Skeletal muscle tissue (tissue), 4 donors: Measurements from ENCODE around the gene LRRC27. TPM values are rescaled to one million over a fixed set of nuclear protein-coding genes. Genes with fewer than 3 reads are reported as not detected.
"Not testable (repeated sequence)": the region's sequence is repeated elsewhere in the genome, so short reads cannot be mapped to it uniquely, and the experiment has no call there.

Experiments
- H3K27ac ChIP-seq: one replicate; pipeline ENCODE4 v1.7.0; 2013; ENCODE audit warnings: mild to moderate bottlenecking, low read depth, low read length, inconsistent platforms
- H3K27me3 ChIP-seq, 3 donors: one replicate each; pipeline ENCODE4 v1.7.0; 2013; ENCODE audit warnings: low read length in 3 of 3; ENCODE audit not compliant: control insufficient read depth in 3 of 3, insufficient read depth in 3 of 3
- H3K36me3 ChIP-seq, 3 donors: one replicate each; pipeline ENCODE4 v1.7.0; 2013; ENCODE audit warnings: low read length in 3 of 3; ENCODE audit not compliant: control insufficient read depth in 3 of 3, insufficient read depth in 3 of 3
- H3K4me1 ChIP-seq, 3 donors: one replicate each; pipeline ENCODE4 v1.7.0; 2013; ENCODE audit warnings: low read length in 3 of 3, mild to moderate bottlenecking in 3 of 3; ENCODE audit not compliant: control insufficient read depth in 3 of 3, insufficient read depth in 3 of 3
- H3K4me3 ChIP-seq, 3 donors: one replicate each; pipeline ENCODE4 v1.7.0; 2013; ENCODE audit warnings: low read length in 3 of 3
- H3K9ac ChIP-seq, 3 donors: one replicate each; pipeline ENCODE4 v1.7.0; 2013; ENCODE audit warnings: low read length in 3 of 3, mild to moderate bottlenecking in 3 of 3, moderate library complexity in 2 of 3, low read depth in 1 of 3
- H3K9me3 ChIP-seq, 3 donors: one replicate each; pipeline ENCODE4 v1.7.0; 2013; ENCODE audit warnings: low read length in 3 of 3; ENCODE audit not compliant: control insufficient read depth in 3 of 3
- total RNA-seq: library from RNA; depleted of rRNA; stranded (reverse); fragments of >200 nt; gene quantifications from one replicate; pipeline ENCODE4 v1.2.3, GENCODE V29; 2014
- donor health status: Osteomylitis.

LRRC27 gene
- total RNA-seq, 1 donor from 2014 or later: 2.6 TPM

DNA sequence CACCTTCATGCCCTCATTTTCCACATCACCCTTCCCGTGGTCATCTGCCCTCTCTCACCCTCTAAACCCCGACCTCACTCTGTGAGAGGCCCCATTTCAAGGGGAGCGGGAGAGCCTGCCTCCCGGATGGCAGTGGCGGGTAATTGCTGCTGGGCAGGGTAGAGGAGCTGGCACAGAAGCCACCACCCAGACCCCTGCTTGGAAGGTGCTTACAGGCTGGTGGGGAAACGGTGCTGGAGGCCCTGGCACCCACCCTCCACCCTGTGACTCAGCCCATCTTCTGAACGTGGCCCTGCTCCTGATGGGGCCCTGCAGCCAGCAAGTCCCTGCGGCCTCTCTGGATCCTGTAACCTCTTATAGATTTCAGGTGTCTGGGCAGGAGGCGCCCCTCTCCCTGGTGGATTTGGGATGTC lies 54.4 kb downstream of the LRRC27 start:
- Histone ChIP-seq H3K27me3 (no peaks in the 10 kb centered on the region), H3K9me3 (no peaks in the 10 kb centered on the region), H3K4me3 (no peak overlapping the region), H3K9ac (no peak overlapping the region), H3K27ac (no peak overlapping the region), H3K4me1 (peaks cover 8 to 18% (median 11%) of the 10 kb centered on the region in 3 donors), H3K36me3 (no peaks in the 10 kb centered on the region)

- H3K9me3 ChIP-seq, H3K9ac ChIP-seq, H3K27me3 ChIP-seq, H3K4me3 ChIP-seq, H3K36me3 ChIP-seq, H3K27ac ChIP-seq: not testable (repeated sequence)
- H3K4me1 ChIP-seq: peaks cover 8 to 18% (median 11%) of the 10 kb centered on the region in 3 donors
Observed at GRCh38 chr10:132386896-132387295, 54.9 kb downstream of the LRRC27 start.

- H3K4me3 ChIP-seq: peak overlapping the region in 1 of 3 donors; percentile 22
- H3K9me3 ChIP-seq: no peaks in the 10 kb centered on the region
- H3K36me3 ChIP-seq: no peaks in the 10 kb centered on the region
- H3K9ac ChIP-seq: peak overlapping the region in 1 of 3 donors; percentile 40
- H3K27me3 ChIP-seq: no peaks in the 10 kb centered on the region
- peaks cover 8 to 18% (median 11%) of the 10 kb centered on the region in 3 donors for H3K4me1 ChIP-seq
- no peak overlapping the region for H3K27ac ChIP-seq
Observed at GRCh38 chr10:132387764-132388210, 55.8 kb downstream of the LRRC27 start.

- peak overlapping the region in 2 of 3 donors; percentile 43 to 52 for H3K4me3 ChIP-seq
- no peaks in the 10 kb centered on the region for H3K9me3 ChIP-seq
- H3K27me3 ChIP-seq: no peaks in the 10 kb centered on the region
- peak overlapping the region; percentile 33 to 81 (median 45) for H3K9ac ChIP-seq
- H3K36me3 ChIP-seq: no peaks in the 10 kb centered on the region
- peaks cover 8 to 18% (median 11%) of the 10 kb centered on the region in 3 donors for H3K4me1 ChIP-seq
- no peak overlapping the region for H3K27ac ChIP-seq
Observed at GRCh38 chr10:132388891-132389432, 57.0 kb downstream of the LRRC27 start.

GRCh38 chr10:132389433-132390169 lies 57.6 kb downstream of the LRRC27 start:
- Histone ChIP-seq H3K4me1 (peaks cover 8 to 19% (median 11%) of the 10 kb centered on the region in 3 donors), H3K9me3 (no peaks in the 10 kb centered on the region), H3K4me3 (peak overlapping the region in 1 of 3 donors; percentile 43), H3K9ac (peak overlapping the region in 2 of 3 donors; percentile 45 to 81), H3K27me3 (no peaks in the 10 kb centered on the region), H3K27ac (no peak overlapping the region), H3K36me3 (no peaks in the 10 kb centered on the region)

GRCh38 chr10:132390170-132390920 lies 58.4 kb downstream of the LRRC27 start:
- Histone ChIP-seq H3K4me1 (peaks cover 8 to 23% (median 13%) of the 10 kb centered on the region in 3 donors), H3K4me3 (no peak overlapping the region), H3K27ac (no peak overlapping the region), H3K27me3 (no peaks in the 10 kb centered on the region), H3K9me3 (no peaks in the 10 kb centered on the region), H3K9ac (no peak overlapping the region), H3K36me3 (no peaks in the 10 kb centered on the region)

DNA sequence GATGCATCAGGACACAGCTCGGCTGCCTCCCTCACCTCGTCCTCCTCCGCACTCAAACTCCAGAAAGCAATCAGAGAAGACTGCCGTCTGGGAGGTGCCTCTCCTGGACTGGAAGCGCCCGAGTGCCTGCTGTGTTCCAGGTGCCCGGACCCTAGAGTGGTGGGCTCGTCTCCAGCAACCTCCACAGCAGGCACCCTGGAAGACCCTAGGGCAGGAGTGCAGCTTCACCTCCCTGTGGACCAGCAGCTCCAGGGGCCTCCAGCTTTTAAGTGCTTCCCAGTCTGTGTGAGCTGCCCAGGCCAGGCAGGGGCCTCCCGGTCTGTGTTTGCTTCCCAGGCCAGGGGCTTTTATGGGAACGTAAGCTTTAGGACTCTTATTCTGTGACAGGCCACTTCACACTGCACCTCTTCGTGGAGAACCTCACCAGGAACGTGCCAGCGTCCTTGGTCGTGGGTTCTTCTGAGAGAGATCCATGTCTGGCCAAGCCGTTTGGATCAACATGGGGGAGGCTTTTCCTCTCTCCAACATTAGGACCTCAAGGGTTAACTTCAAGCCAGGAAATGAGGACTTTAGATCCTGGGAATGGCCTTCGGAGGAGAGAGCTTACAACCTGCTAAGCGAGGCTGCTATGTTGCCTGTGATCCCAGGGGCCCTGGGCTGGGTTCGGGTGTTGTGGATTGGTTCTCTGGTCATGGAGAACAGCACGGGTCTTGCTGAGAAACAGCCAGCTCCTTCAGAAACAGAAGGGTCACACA lies 59.1 kb downstream of the LRRC27 start:
- Histone ChIP-seq H3K4me1 (peaks cover 8 to 29% (median 19%) of the 10 kb centered on the region in 3 donors), H3K4me3 (no peak overlapping the region), H3K36me3 (no peaks in the 10 kb centered on the region), H3K9ac (no peak overlapping the region), H3K27ac (no peak overlapping the region), H3K27me3 (no peaks in the 10 kb centered on the region), H3K9me3 (no peaks in the 10 kb centered on the region)

DNA sequence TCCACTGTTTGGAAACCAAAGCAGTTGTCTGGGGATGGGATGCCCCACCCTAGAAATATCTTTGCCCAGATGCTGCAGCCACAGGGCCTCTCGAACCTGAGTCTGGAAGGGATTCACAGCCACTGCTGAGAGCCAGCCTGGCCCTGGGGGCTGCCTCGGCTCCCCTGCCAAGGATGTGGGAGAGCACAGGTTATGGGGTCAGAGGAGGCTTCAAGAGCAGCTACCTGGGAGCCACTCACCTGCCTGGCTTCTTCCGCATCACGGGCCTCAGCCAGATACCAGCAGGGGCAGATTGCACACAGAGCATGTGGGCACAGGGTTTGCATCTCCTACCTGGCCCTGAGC lies 59.7 kb downstream of the LRRC27 start:
- Histone ChIP-seq H3K4me3 (no peak overlapping the region), H3K4me1 (peaks cover 8 to 29% (median 19%) of the 10 kb centered on the region in 3 donors), H3K9ac (no peak overlapping the region), H3K9me3 (no peaks in the 10 kb centered on the region), H3K27me3 (no peaks in the 10 kb centered on the region), H3K27ac (no peak overlapping the region), H3K36me3 (no peaks in the 10 kb centered on the region)

DNA sequence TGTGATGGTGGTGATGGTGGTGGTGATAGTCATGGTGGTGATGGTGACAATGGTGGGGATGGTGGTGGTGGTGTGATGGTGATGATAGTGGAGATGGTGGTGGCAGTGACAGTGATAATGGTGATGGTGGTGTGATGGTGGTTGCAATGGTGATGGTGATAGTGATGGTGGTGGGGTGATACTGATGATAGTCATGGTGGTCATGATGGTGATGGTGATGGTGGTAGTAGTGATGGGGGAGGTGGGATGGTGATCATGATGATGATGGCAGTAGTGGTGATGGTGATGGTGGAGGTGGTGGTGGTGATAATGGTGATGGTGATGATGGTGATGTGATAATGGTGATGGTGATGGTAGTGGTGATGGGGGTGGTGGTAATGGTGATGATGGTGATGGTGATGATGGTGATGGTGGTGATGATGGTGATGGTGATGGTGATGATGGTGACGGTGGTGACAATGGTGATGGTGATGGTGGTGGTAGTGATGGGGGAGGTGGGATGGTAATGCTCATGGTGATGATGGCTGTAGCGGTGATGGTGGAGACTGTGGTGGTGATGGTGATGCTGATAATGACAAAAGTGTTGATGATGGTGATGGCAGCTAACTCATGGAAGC lies 60.3 kb downstream of the LRRC27 start:
- Histone ChIP-seq H3K36me3 (no peaks in the 10 kb centered on the region), H3K27me3 (no peaks in the 10 kb centered on the region), H3K4me3 (no peak overlapping the region)

More for the DNA sequence above, 60.3 kb downstream of the LRRC27 start:
- Histone ChIP-seq H3K4me1 (peaks cover 8 to 29% (median 19%) of the 10 kb centered on the region in 3 donors), H3K9ac (no peak overlapping the region), H3K27ac (no peak overlapping the region), H3K9me3 (no peaks in the 10 kb centered on the region)
